BLaER1 treated with 17β-estradiol and CSF1 and Interleukin-3, amounts not matched to agents 10 nM and 100 nM (cell line): ENCODE results near the gene IDH3G.

ENCODE experiments used
- H3K27ac ChIP-seq, 11 experiments: shearing (Covaris generic); formaldehyde crosslinking; 2 replicates each; pipeline ENCODE4 v1.8.1; 2022
- H3K27me3 ChIP-seq, 11 experiments: shearing (Covaris generic); formaldehyde crosslinking; 2 replicates each; pipeline ENCODE4 v1.8.1; 2022
- H3K36me3 ChIP-seq, 11 experiments: shearing (Covaris generic); formaldehyde crosslinking; 2 replicates each; pipeline ENCODE4 v1.8.1; 2022
- H3K4me1 ChIP-seq, 10 experiments: shearing (Covaris generic); formaldehyde crosslinking; 2 replicates each; pipeline ENCODE4 v1.8.1; 2022
- H3K4me2 ChIP-seq, 11 experiments: shearing (Covaris generic); formaldehyde crosslinking; 2 replicates each; pipeline ENCODE4 v1.8.1; 2022
- H3K4me3 ChIP-seq, 10 experiments: shearing (Covaris generic); formaldehyde crosslinking; 2 replicates each; pipeline ENCODE4 v1.8.1; 2022
- H3K9ac ChIP-seq, 11 experiments: shearing (Covaris generic); formaldehyde crosslinking; 2 replicates each; pipeline ENCODE4 v1.8.1; 2022
- H3K9me3 ChIP-seq, 11 experiments: shearing (Covaris generic); formaldehyde crosslinking; replicated peaks in 1 of 11; 2 replicates each; pipeline ENCODE4 v1.8.1; 2022
- H4K20me1 ChIP-seq, 11 experiments: shearing (Covaris generic); formaldehyde crosslinking; 2 replicates each; pipeline ENCODE4 v1.8.1; 2022
- Cebpa-rat ChIP-seq, 11 experiments: shearing (Covaris generic); IDR thresholded peaks; 2 replicates each; pipeline ENCODE4 v1.8.1; 2022

IDH3G gene

DNA sequence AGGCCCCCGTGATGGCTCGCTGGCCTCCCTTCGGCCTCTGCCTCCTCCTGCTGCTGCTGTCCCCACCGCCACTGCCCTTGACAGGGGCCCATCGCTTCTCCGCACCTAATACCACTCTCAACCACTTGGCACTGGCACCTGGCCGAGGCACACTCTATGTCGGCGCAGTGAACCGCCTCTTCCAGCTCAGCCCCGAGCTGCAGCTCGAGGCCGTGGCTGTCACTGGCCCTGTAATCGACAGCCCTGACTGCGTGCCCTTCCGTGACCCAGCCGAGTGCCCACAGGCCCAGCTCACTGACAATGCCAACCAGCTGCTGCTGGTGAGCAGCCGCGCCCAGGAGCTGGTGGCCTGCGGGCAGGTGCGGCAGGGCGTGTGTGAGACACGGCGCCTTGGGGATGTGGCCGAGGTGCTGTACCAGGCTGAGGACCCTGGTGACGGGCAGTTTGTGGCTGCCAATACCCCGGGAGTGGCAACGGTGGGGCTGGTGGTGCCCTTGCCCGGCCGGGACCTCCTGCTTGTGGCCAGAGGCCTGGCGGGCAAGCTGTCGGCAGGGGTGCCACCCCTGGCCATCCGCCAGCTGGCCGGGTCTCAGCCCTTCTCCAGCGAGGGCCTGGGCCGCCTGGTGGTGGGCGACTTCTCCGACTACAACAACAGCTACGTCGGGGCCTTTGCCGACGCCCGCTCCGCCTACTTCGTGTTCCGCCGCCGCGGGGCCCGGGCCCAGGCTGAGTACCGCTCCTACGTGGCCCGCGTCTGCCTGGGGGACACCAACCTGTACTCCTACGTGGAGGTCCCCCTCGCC lies 27.1 kb downstream of the IDH3G start:
- Histone ChIP-seq H3K36me3 (no peaks in the 10 kb centered on the region), H3K27me3 (peaks cover 10 to 67% (median 22%) of the 10 kb centered on the region in 11 experiments; a peak in 19 of 22 replicates), H4K20me1 (peaks cover 0 to 69% (median 24%) of the 10 kb centered on the region in 11 experiments; a peak in 11 of 22 replicates), H3K27ac (peak overlapping the region in 2 of 11 experiments; percentile 58 to 71; a peak in 4 of 22 replicates), H3K4me1 (peaks cover 57 to 63% (median 61%) of the 10 kb centered on the region in 10 experiments), H3K4me3 (no peak overlapping the region; a peak in 1 of 20 replicates), H3K9me3 (peaks cover 0 to 5% (median 0%) of the 10 kb centered on the region in 11 experiments; a peak in 5 of 22 replicates), H3K4me2 (peak overlapping the region; percentile 63 to 84 (median 75)), H3K9ac (peak overlapping the region in 3 of 11 experiments; percentile 23 to 66 (median 50); a peak in 2 of 22 replicates)
- no peak for TF ChIP-seq Cebpa-rat (IDR thresholded peaks at IDR 0.05)

GRCh38 chrX:153766098-153766817 lies 27.9 kb downstream of the IDH3G start:
- Histone ChIP-seq H4K20me1 (peaks cover 0 to 65% (median 24%) of the 10 kb centered on the region in 11 experiments; a peak in 11 of 22 replicates), H3K4me1 (peaks cover 57 to 62% (median 60%) of the 10 kb centered on the region in 10 experiments), H3K27me3 (peaks cover 13 to 74% (median 31%) of the 10 kb centered on the region in 11 experiments; a peak in 19 of 22 replicates), H3K4me3 (peak overlapping the region in 9 of 10 experiments; percentile 4 to 63 (median 42); a peak in 14 of 20 replicates), H3K9ac (peak overlapping the region; percentile 49 to 73 (median 61); a peak in 20 of 22 replicates), H3K9me3 (peaks cover 0 to 5% (median 0%) of the 10 kb centered on the region in 11 experiments; a peak in 4 of 22 replicates), H3K36me3 (no peaks in the 10 kb centered on the region), H3K4me2 (peak overlapping the region; percentile 63 to 84 (median 75)), H3K27ac (peak overlapping the region in 10 of 11 experiments; percentile 28 to 75 (median 67); a peak in 19 of 22 replicates)
- TF ChIP-seq Cebpa-rat (IDR thresholded peaks at IDR 0.05), result no peak

GRCh38 chrX:153765138-153766079 lies 28.8 kb downstream of the IDH3G start:
- no peak for TF ChIP-seq Cebpa-rat (IDR thresholded peaks at IDR 0.05)

GRCh38 chrX:153764786-153765137 lies 29.4 kb downstream of the IDH3G start:
- Histone ChIP-seq H3K9me3 (peaks cover 0 to 2% (median 0%) of the 10 kb centered on the region in 11 experiments; a peak in 4 of 22 replicates), H4K20me1 (peaks cover 0 to 53% (median 22%) of the 10 kb centered on the region in 11 experiments; a peak in 11 of 22 replicates), H3K4me1 (peaks cover 53 to 62% (median 60%) of the 10 kb centered on the region in 10 experiments), H3K4me3 (no peak overlapping the region), H3K27ac (peak overlapping the region in 2 of 11 experiments; percentile 68 to 71; a peak in 2 of 22 replicates), H3K9ac (peak overlapping the region in 5 of 11 experiments; percentile 11 to 67 (median 61); a peak in 4 of 22 replicates), H3K36me3 (no peaks in the 10 kb centered on the region), H3K27me3 (peaks cover 20 to 76% (median 42%) of the 10 kb centered on the region in 11 experiments; a peak in 19 of 22 replicates), H3K4me2 (peak overlapping the region; percentile 63 to 84 (median 75); a peak in 19 of 22 replicates)
- TF ChIP-seq Cebpa-rat (IDR thresholded peaks at IDR 0.05), result no peak

More at GRCh38 chrX:153765138-153766079, 28.8 kb downstream of the IDH3G start:
- peak overlapping the region; percentile 49 to 73 (median 61); a peak in 20 of 22 replicates for H3K9ac ChIP-seq
- H3K4me3 ChIP-seq, result peak overlapping the region in 9 of 10 experiments; percentile 4 to 63 (median 42); a peak in 14 of 20 replicates
- peak overlapping the region; percentile 63 to 84 (median 75) for H3K4me2 ChIP-seq
- H3K36me3 ChIP-seq, result no peaks in the 10 kb centered on the region
- no peaks in the 10 kb centered on the region; a peak in 4 of 22 replicates for H3K9me3 ChIP-seq
- H3K27me3 ChIP-seq, result peaks cover 20 to 74% (median 38%) of the 10 kb centered on the region in 11 experiments; a peak in 19 of 22 replicates
- peak overlapping the region in 10 of 11 experiments; percentile 28 to 75 (median 67); a peak in 18 of 22 replicates for H3K27ac ChIP-seq
- peaks cover 0 to 56% (median 22%) of the 10 kb centered on the region in 11 experiments; a peak in 11 of 22 replicates for H4K20me1 ChIP-seq
- peaks cover 57 to 62% (median 60%) of the 10 kb centered on the region in 10 experiments for H3K4me1 ChIP-seq

- H3K4me1 ChIP-seq, result peaks cover 49 to 61% (median 60%) of the 10 kb centered on the region in 10 experiments
- H3K36me3 ChIP-seq, result no peaks in the 10 kb centered on the region
- peaks cover 0 to 47% (median 22%) of the 10 kb centered on the region in 11 experiments; a peak in 11 of 22 replicates for H4K20me1 ChIP-seq
- H3K9ac ChIP-seq, result peak within 1 kb of the TSS in 7 of 11 experiments; percentile 11 to 67 (median 59); a peak in 6 of 22 replicates
- H3K27me3 ChIP-seq, result peaks cover 21 to 82% (median 48%) of the 10 kb centered on the region in 11 experiments; a peak in 21 of 22 replicates
- no peak within 1 kb of the TSS for H3K4me3 ChIP-seq
- TF ChIP-seq Cebpa-rat (IDR thresholded peaks at IDR 0.05), result no peak
- peak within 1 kb of the TSS; percentile 63 to 84 (median 75) for H3K4me2 ChIP-seq
- H3K9me3 ChIP-seq, result peaks cover 0 to 7% (median 0%) of the 10 kb centered on the region in 11 experiments; a peak in 5 of 22 replicates
- H3K27ac ChIP-seq, result peak within 1 kb of the TSS in 2 of 11 experiments; percentile 68 to 71; a peak in 3 of 22 replicates
These were observed 30.0 kb downstream of the IDH3G start, which contains the start of gene PLXNB3 for GRCh38 chrX:153763989-153764755. PLXNB3 (plus strand) TSS chrX:153764249; CDS start chrX:153765536, 1,287 bp downstream.

- Histone ChIP-seq H4K20me1 (peaks cover 0 to 45% (median 22%) of the 10 kb centered on the region in 11 experiments; a peak in 11 of 22 replicates), H3K27me3 (peaks cover 25 to 89% (median 56%) of the 10 kb centered on the region in 11 experiments; a peak in 21 of 22 replicates), H3K36me3 (no peaks in the 10 kb centered on the region), H3K9ac (no peak overlapping the region; a peak in 1 of 22 replicates), H3K4me2 (peak overlapping the region in 8 of 11 experiments; percentile 3 to 77 (median 49); a peak in 8 of 22 replicates), H3K9me3 (peaks cover 0 to 15% (median 0%) of the 10 kb centered on the region in 11 experiments; a peak in 6 of 22 replicates), H3K27ac (no peak overlapping the region), H3K4me1 (peaks cover 48 to 61% (median 57%) of the 10 kb centered on the region in 10 experiments), H3K4me3 (no peak overlapping the region)
- TF ChIP-seq Cebpa-rat (IDR thresholded peaks at IDR 0.05), result no peak
These were observed 30.8 kb downstream of the IDH3G start for GRCh38 chrX:153763298-153763932.
